HepG2 (cell line): ENCODE results near the gene SNPH. TPM values are rescaled to one million over a fixed set of nuclear protein-coding genes. Genes with fewer than 3 reads are reported as not detected.

Experiments
- CENPX ChIP-seq: sonication (generic); formaldehyde crosslinking; IDR thresholded peaks from 2 replicates; pipeline ENCODE4 v1.9.0; 2021; ENCODE audit warnings: mild to moderate bottlenecking, missing genetic modification reagents, moderate library complexity
- EZH2 ChIP-seq: conservative IDR thresholded peaks from 2 replicates; pipeline ENCODE4 v1.6.1; 2012; ENCODE audit warnings: mild to moderate bottlenecking, low read depth, low read length, moderate library complexity
- NFKB2 ChIP-seq: sonication (generic); formaldehyde crosslinking; IDR thresholded peaks from 2 replicates; pipeline ENCODE4 v1.4.0; 2020; ENCODE audit warnings: missing genetic modification reagents, borderline replicate concordance
- PCBP1 ChIP-seq: fragments of 200-400 bp; formaldehyde crosslinking; IDR thresholded peaks from 2 replicates; pipeline ENCODE4 v1.6.1; 2017; ENCODE audit warnings: mild to moderate bottlenecking, low read depth, low read length, borderline replicate concordance
- PCBP2 ChIP-seq: fragments of 200-400 bp; formaldehyde crosslinking; optimal IDR thresholded peaks from 2 replicates; pipeline ENCODE3; 2018; ENCODE audit warnings: low read length, low read depth; ENCODE audit not compliant: poor library complexity, severe bottlenecking
- SIX4 ChIP-seq: sonication (generic); formaldehyde crosslinking; IDR thresholded peaks from 2 replicates; pipeline ENCODE4 v1.4.0; 2020; ENCODE audit warnings: missing genetic modification reagents
- SP2 ChIP-seq: sonication (generic); formaldehyde crosslinking; IDR thresholded peaks from 2 replicates; pipeline ENCODE4 v1.5.1; 2020; ENCODE audit warnings: mild to moderate bottlenecking, missing genetic modification reagents
- TERF1 ChIP-seq: sonication (generic); formaldehyde crosslinking; IDR thresholded peaks from 2 replicates; pipeline ENCODE4 v1.8.0; 2022; ENCODE audit warnings: mild to moderate bottlenecking, missing genetic modification reagents, moderate library complexity
- TMF1 ChIP-seq: sonication (generic); formaldehyde crosslinking; IDR thresholded peaks from 2 replicates; pipeline ENCODE4 v1.8.1; 2022; ENCODE audit warnings: low read depth, missing genetic modification reagents
- TP53 ChIP-seq: sonication (generic); formaldehyde crosslinking; conservative IDR thresholded peaks from 2 replicates; pipeline ENCODE4 v1.4.0; 2020; ENCODE audit warnings: missing genetic modification reagents
- ZBTB7A ChIP-seq: sonication (generic); formaldehyde crosslinking; IDR thresholded peaks from 2 replicates; pipeline ENCODE4 v1.8.0; 2022; ENCODE audit warnings: mild to moderate bottlenecking, missing genetic modification reagents
- ZC3H4 ChIP-seq: sonication (generic); formaldehyde crosslinking; IDR thresholded peaks from 2 replicates; pipeline ENCODE4 v1.4.0; 2020; ENCODE audit warnings: missing genetic modification reagents, borderline replicate concordance
- ZNF274 ChIP-seq: sonication (generic); formaldehyde crosslinking; IDR thresholded peaks from 2 replicates; pipeline ENCODE4 v1.5.1; 2020; ENCODE audit warnings: mild to moderate bottlenecking, missing genetic modification reagents
- ZNF276 ChIP-seq: sonication (generic); formaldehyde crosslinking; IDR thresholded peaks from 2 replicates; pipeline ENCODE4 v1.4.0; 2020; ENCODE audit warnings: mild to moderate bottlenecking, low read depth, missing genetic modification reagents
- ZNF607 ChIP-seq: sonication (generic); formaldehyde crosslinking; IDR thresholded peaks from 2 replicates; pipeline ENCODE4 v1.5.1; 2020; ENCODE audit warnings: missing genetic modification reagents, mild to moderate bottlenecking, borderline replicate concordance
- ZNF674 ChIP-seq: sonication (generic); formaldehyde crosslinking; IDR thresholded peaks from 2 replicates; pipeline ENCODE4 v1.5.0; 2020; ENCODE audit warnings: low read depth, mild to moderate bottlenecking, missing genetic modification reagents
- ZNF776 ChIP-seq: sonication (generic); formaldehyde crosslinking; IDR thresholded peaks from 2 replicates; pipeline ENCODE4 v1.4.0; 2020; ENCODE audit warnings: mild to moderate bottlenecking, missing genetic modification reagents
- ZNF878 ChIP-seq: sonication (generic); formaldehyde crosslinking; IDR thresholded peaks from 2 replicates; pipeline ENCODE4 v1.8.1; 2023; ENCODE audit warnings: mild to moderate bottlenecking, missing genetic modification reagents, moderate library complexity
- ZSCAN12 ChIP-seq: sonication (generic); formaldehyde crosslinking; IDR thresholded peaks from 2 replicates; pipeline ENCODE4 v1.9.0; 2021; ENCODE audit warnings: mild to moderate bottlenecking, missing genetic modification reagents
- ZSCAN9 ChIP-seq: IDR thresholded peaks from 2 replicates; pipeline ENCODE4 v1.6.1; 2016; ENCODE audit warnings: borderline replicate concordance
- polyA plus RNA-seq, 8 experiments: library from polyadenylated mRNA; depleted of rRNA in 3 of 8; stranded (reverse) in 7 of 8; unstranded in 1 of 8; fragments of >200 nt; fragmentation: Illumina TruSeq in 4 of 8; extraction: Trizol in 4 of 8; gene quantifications; 2 replicates each; pipeline versions ENCODE4 v1.2.1 to v1.2.3, GENCODE V29; 2011 to 2016; ENCODE audit warnings: low read depth in 4 of 8, missing spikeins in 1 of 8, mixed read lengths in 1 of 8; ENCODE audit not compliant: insufficient read depth in 1 of 8
- total RNA-seq, 5 experiments: library from RNA; depleted of rRNA; stranded (reverse); fragments of >200 nt; fragmentation: Illumina TruSeq; extraction: Trizol; gene quantifications; 2 replicates each; pipeline ENCODE4 v1.2.3, GENCODE V29; 2016; ENCODE audit warnings: low read depth in 1 of 5
- TF ChIP-seq, protein P1 (sequence below): sonication (generic); formaldehyde crosslinking; IDR thresholded peaks from 2 replicates; pipeline ENCODE4 v1.4.0; 2020; ENCODE audit warnings: missing genetic modification reagents
- TF ChIP-seq, protein P2 (sequence below): sonication (generic); formaldehyde crosslinking; IDR thresholded peaks from 2 replicates; pipeline ENCODE4 v1.5.1; 2020; ENCODE audit warnings: missing genetic modification reagents, mild to moderate bottlenecking, borderline replicate concordance

The SNPH gene
- total and polyA plus RNA-seq, 2 of the 13 experiments (the other 11 are each of a cell fraction or from before 2014, with no cell fraction given): 0.09 TPM; not detected in 1

- peak; percentile 94; the same call in 1 of the 2 replicates for TF ChIP-seq PCBP1
- TF ChIP-seq, protein P1, sequence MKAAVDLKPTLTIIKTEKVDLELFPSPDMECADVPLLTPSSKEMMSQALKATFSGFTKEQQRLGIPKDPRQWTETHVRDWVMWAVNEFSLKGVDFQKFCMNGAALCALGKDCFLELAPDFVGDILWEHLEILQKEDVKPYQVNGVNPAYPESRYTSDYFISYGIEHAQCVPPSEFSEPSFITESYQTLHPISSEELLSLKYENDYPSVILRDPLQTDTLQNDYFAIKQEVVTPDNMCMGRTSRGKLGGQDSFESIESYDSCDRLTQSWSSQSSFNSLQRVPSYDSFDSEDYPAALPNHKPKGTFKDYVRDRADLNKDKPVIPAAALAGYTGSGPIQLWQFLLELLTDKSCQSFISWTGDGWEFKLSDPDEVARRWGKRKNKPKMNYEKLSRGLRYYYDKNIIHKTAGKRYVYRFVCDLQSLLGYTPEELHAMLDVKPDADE (CRISPR knock-in tag): no peak
- 0 out of 2 replicates have a peak, but pooled peaks have one; percentile 51 for TF ChIP-seq ZSCAN12 (CRISPR knock-in tag)
- TF ChIP-seq ZNF878 (CRISPR knock-in tag): no peak
- 0 out of 2 replicates have a peak, but pooled peaks have one; percentile 68 for TF ChIP-seq EZH2
- TF ChIP-seq PCBP2: no peak
- peak; percentile 21; the same call in 1 of the 2 replicates for TF ChIP-seq NFKB2 (CRISPR knock-in tag)
- TF ChIP-seq TERF1 (CRISPR knock-in tag): no peak
- no peak for TF ChIP-seq ZNF674
- no peak for TF ChIP-seq CENPX (CRISPR knock-in tag)
- TF ChIP-seq ZNF276 (CRISPR knock-in tag): 0 out of 2 replicates have a peak, but pooled peaks have one; percentile 18
- TF ChIP-seq ZNF776 (CRISPR knock-in tag): peak; percentile 61; the same call in 1 of the 2 replicates
- no peak for TF ChIP-seq TP53
- no peak for TF ChIP-seq ZNF274 (CRISPR knock-in tag)
- TF ChIP-seq ZBTB7A: peak; percentile 65; the same call in 1 of the 2 replicates
- peak; percentile 48; the same call in 1 of the 2 replicates for TF ChIP-seq ZNF607 (CRISPR knock-in tag)
- TF ChIP-seq SIX4 (CRISPR knock-in tag): no peak
- TF ChIP-seq, protein P2, sequence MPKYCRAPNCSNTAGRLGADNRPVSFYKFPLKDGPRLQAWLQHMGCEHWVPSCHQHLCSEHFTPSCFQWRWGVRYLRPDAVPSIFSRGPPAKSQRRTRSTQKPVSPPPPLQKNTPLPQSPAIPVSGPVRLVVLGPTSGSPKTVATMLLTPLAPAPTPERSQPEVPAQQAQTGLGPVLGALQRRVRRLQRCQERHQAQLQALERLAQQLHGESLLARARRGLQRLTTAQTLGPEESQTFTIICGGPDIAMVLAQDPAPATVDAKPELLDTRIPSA (CRISPR knock-in tag): peak; percentile 27; the same call in 1 of the 2 replicates
- no peak for TF ChIP-seq ZSCAN9 (CRISPR knock-in tag)
- TF ChIP-seq TMF1 (CRISPR knock-in tag): no peak
- TF ChIP-seq SP2: 0 out of 2 replicates have a peak, but pooled peaks have one; percentile 1
- TF ChIP-seq ZC3H4: no peak
Observed at GRCh38 chr20:1225783-1226654, 40.1 kb upstream of the SNPH start, which contains the start of gene RAD21L1 (continued).
